ENCODE data around the gene DTWD2.

The DTWD2 gene

DNA sequence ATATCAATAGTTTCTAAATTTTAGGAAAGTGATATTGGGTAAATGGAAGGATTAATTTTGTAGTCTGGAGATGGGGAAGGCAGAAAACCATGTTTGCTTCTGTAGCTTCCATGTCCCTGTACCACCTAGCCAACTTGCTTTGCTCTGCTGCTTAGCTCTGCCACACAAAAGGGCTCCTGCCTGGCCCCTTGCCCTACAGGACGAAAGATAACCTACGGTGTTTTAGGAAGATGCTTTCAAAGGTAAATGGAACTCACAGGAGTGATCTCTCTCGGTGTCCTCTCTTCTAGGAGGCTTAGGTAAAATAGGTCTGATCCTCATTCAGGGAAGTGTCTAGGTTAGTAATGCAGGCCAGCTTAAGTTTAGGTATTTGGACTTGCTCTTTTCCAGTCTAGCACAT is 44.8 kb upstream of the DTWD2 start:
- H3K27me3 ChIP-seq (ENCODE audit: low read length), result no peaks in the 10 kb centered on the region
- peak overlapping the region; percentile 45 for H3K9ac ChIP-seq (ENCODE audit: low read length)
- no peak for TF ChIP-seq CTCF (IDR thresholded peaks at IDR 0.05; ENCODE audit: insufficient read depth, low read length, poor library complexity, severe bottlenecking)
- no peak for TF ChIP-seq EZH2phosphoT487 (conservative IDR thresholded peaks at IDR 0.05; ENCODE audit: low read length)
- H3K36me3 ChIP-seq (ENCODE audit: low read length), result no peaks in the 10 kb centered on the region
- H4K20me1 ChIP-seq (ENCODE audit: low read depth, low read length), result no peaks in the 10 kb centered on the region
- H3K9me2 ChIP-seq (replicated peaks; ENCODE audit: insufficient read depth, low read length), result no peaks in the 10 kb centered on the region
- no peaks in the 10 kb centered on the region for H3K79me2 ChIP-seq (ENCODE audit: insufficient read depth, low read length)
- H3K9me3 ChIP-seq (ENCODE audit: insufficient read depth, low read length), result no peaks in the 10 kb centered on the region
- peak overlapping the region; percentile 89 for H3K4me2 ChIP-seq (ENCODE audit: low read depth, low read length, poor library complexity, severe bottlenecking)
- H3F3A ChIP-seq (ENCODE audit: insufficient read depth), result peaks cover 56% of the 10 kb centered on the region
- H3K27ac ChIP-seq (ENCODE audit: low read depth, low read length), result peak overlapping the region; percentile 99
- peak overlapping the region; percentile 88 for H2AFZ ChIP-seq (ENCODE audit: low read depth, low read length, severe bottlenecking)
- H3K4me3 ChIP-seq (ENCODE audit: insufficient read depth, low read length, poor library complexity, severe bottlenecking), result no peak overlapping the region

- Histone ChIP-seq H3K4me3 (ENCODE audit: insufficient read depth, low read length, poor library complexity, severe bottlenecking) (peak overlapping the region; percentile 31), H3K27me3 (ENCODE audit: low read length) (no peaks in the 10 kb centered on the region), H3K4me2 (ENCODE audit: low read depth, low read length, poor library complexity, severe bottlenecking) (peak overlapping the region; percentile 89), H3K9me3 (ENCODE audit: insufficient read depth, low read length) (no peaks in the 10 kb centered on the region), H3F3A (ENCODE audit: insufficient read depth) (peaks cover 61% of the 10 kb centered on the region), H4K20me1 (ENCODE audit: low read depth, low read length) (no peaks in the 10 kb centered on the region), H3K79me2 (ENCODE audit: insufficient read depth, low read length) (no peaks in the 10 kb centered on the region), H3K9ac (ENCODE audit: low read length) (peak overlapping the region; percentile 45), H2AFZ (ENCODE audit: low read depth, low read length, severe bottlenecking) (peak overlapping the region; percentile 88), H3K9me2 (replicated peaks; ENCODE audit: insufficient read depth, low read length) (no peaks in the 10 kb centered on the region), H3K27ac (ENCODE audit: low read depth, low read length) (peak overlapping the region; percentile 99), H3K36me3 (ENCODE audit: low read length) (no peaks in the 10 kb centered on the region)
- TF ChIP-seq CTCF (IDR thresholded peaks at IDR 0.05; ENCODE audit: insufficient read depth, low read length, poor library complexity, severe bottlenecking), result no peak
- no peak for TF ChIP-seq EZH2phosphoT487 (conservative IDR thresholded peaks at IDR 0.05; ENCODE audit: low read length)
These were observed 44.3 kb upstream of the DTWD2 start for GRCh38 chr5:119032656-119033055.

GRCh38 chr5:119031905-119032304 is 43.6 kb upstream of the DTWD2 start:
- no peak overlapping the region for H2AFZ ChIP-seq (ENCODE audit: low read depth, low read length, severe bottlenecking)
- H3K4me2 ChIP-seq (ENCODE audit: low read depth, low read length, poor library complexity, severe bottlenecking), result peak overlapping the region; percentile 89
- peak overlapping the region; percentile 45 for H3K9ac ChIP-seq (ENCODE audit: low read length)

More at GRCh38 chr5:119031905-119032304, 43.6 kb upstream of the DTWD2 start:
- no peaks in the 10 kb centered on the region for H3K79me2 ChIP-seq (ENCODE audit: insufficient read depth, low read length)
- H3K36me3 ChIP-seq (ENCODE audit: low read length), result no peaks in the 10 kb centered on the region
- H4K20me1 ChIP-seq (ENCODE audit: low read depth, low read length), result no peaks in the 10 kb centered on the region
- no peaks in the 10 kb centered on the region for H3K9me3 ChIP-seq (ENCODE audit: insufficient read depth, low read length)
- H3K4me3 ChIP-seq (ENCODE audit: insufficient read depth, low read length, poor library complexity, severe bottlenecking), result peak overlapping the region; percentile 31
- peak overlapping the region; percentile 99 for H3K27ac ChIP-seq (ENCODE audit: low read depth, low read length)
- H3F3A ChIP-seq (ENCODE audit: insufficient read depth), result peaks cover 65% of the 10 kb centered on the region
- TF ChIP-seq CTCF (IDR thresholded peaks at IDR 0.05; ENCODE audit: insufficient read depth, low read length, poor library complexity, severe bottlenecking) (no peak), EZH2phosphoT487 (conservative IDR thresholded peaks at IDR 0.05; ENCODE audit: low read length) (no peak)
- no peaks in the 10 kb centered on the region for H3K9me2 ChIP-seq (replicated peaks; ENCODE audit: insufficient read depth, low read length)
- H3K27me3 ChIP-seq (ENCODE audit: low read length), result no peaks in the 10 kb centered on the region

Data from SU-DHL-6 (cell line).